CD14-positive monocyte (primary cell): ENCODE measurements around the gene CEP44. TPM values are rescaled to one million over a fixed set of nuclear protein-coding genes. Genes with fewer than 3 reads are reported as not detected.

Source experiments
- DNase-seq, 3 donors: peaks; one replicate each; pipeline ENCODE4 v3.0.0-alpha.2; 2011 to 2022
- H2AFZ ChIP-seq: 2 replicates; pipeline ENCODE4 v1.6.0; 2012; ENCODE audit warnings: mild to moderate bottlenecking, low read depth, low read length, inconsistent platforms; ENCODE audit not compliant: insufficient read depth, poor library complexity, severe bottlenecking
- H3K27ac ChIP-seq, 2 donors: 1 replicate in 1 of 2; 2 replicates in 1 of 2; pipeline ENCODE4 v1.5.1; 2012 to 2013; ENCODE audit warnings: low read length in 2 of 2, control low read depth in 1 of 2, inconsistent platforms in 1 of 2, low read depth in 1 of 2, mild to moderate bottlenecking in 1 of 2
- H3K27me3 ChIP-seq, 2 donors: one replicate each; pipeline versions ENCODE4 v1.6.0 to v1.6.1; 2011 to 2013; ENCODE audit warnings: low read length in 2 of 2; ENCODE audit not compliant: control insufficient read depth in 2 of 2, insufficient read depth in 2 of 2
- H3K36me3 ChIP-seq, 2 donors: replicated peaks in 1 of 2; 1 replicate in 1 of 2; 2 replicates in 1 of 2; pipeline versions ENCODE4 v1.5.1 to v1.6.1; 2012 to 2013; ENCODE audit warnings: low read length in 2 of 2, control low read depth in 1 of 2, inconsistent platforms in 1 of 2, mild to moderate bottlenecking in 1 of 2; ENCODE audit not compliant: insufficient read depth in 2 of 2, control insufficient read depth in 1 of 2
- H3K4me1 ChIP-seq, 2 donors: 1 replicate in 1 of 2; 2 replicates in 1 of 2; pipeline versions ENCODE4 v1.5.1 to v1.6.1; 2012 to 2013; ENCODE audit warnings: low read length in 2 of 2, control low read depth in 1 of 2, inconsistent platforms in 1 of 2, mild to moderate bottlenecking in 1 of 2, moderate library complexity in 1 of 2; ENCODE audit not compliant: insufficient read depth in 2 of 2, control insufficient read depth in 1 of 2
- H3K4me2 ChIP-seq: replicated peaks from 2 replicates; pipeline ENCODE3; 2012; ENCODE audit warnings: low read length, moderate library complexity, mild to moderate bottlenecking; ENCODE audit not compliant: poor library complexity, severe bottlenecking; ENCODE audit errors: extremely low read depth
- H3K4me3 ChIP-seq, 3 experiments: fragments of 200-600 bp in 1 of 3; sonication (generic) in 1 of 3; replicated peaks in 1 of 3; 1 replicate in 2 of 3; 2 replicates in 1 of 3; pipeline ENCODE4 v1.5.1; 2011 to 2013; ENCODE audit warnings: low read length in 3 of 3, mild to moderate bottlenecking in 3 of 3, control low read depth in 2 of 3, low read depth in 2 of 3, inconsistent platforms in 1 of 3, moderate library complexity in 1 of 3
- H3K79me2 ChIP-seq: 2 replicates; pipeline ENCODE4 v1.6.0; 2012; ENCODE audit warnings: mild to moderate bottlenecking, control low read depth, inconsistent platforms, low read length, moderate library complexity; ENCODE audit not compliant: insufficient read depth
- H3K9ac ChIP-seq: 2 replicates; pipeline ENCODE4 v1.6.0; 2017; ENCODE audit warnings: low read length, mild to moderate bottlenecking; ENCODE audit not compliant: insufficient read depth, poor library complexity, severe bottlenecking
- H3K9me3 ChIP-seq, 2 donors: replicated peaks in 1 of 2; 1 replicate in 1 of 2; 2 replicates in 1 of 2; pipeline versions ENCODE4 v1.5.1 to v1.6.1; 2012 to 2013; ENCODE audit warnings: low read length in 2 of 2, control low read depth in 1 of 2; ENCODE audit not compliant: control insufficient read depth in 1 of 2, insufficient read depth in 1 of 2
- H4K20me1 ChIP-seq: 2 replicates; pipeline ENCODE4 v1.6.0; 2012; ENCODE audit warnings: mild to moderate bottlenecking, low read length, control low read depth, moderate library complexity; ENCODE audit not compliant: insufficient read depth
- H3K27ac Mint-ChIP-seq, 7 donors: one replicate each; pipeline ENCODE4 v1.8.0; 2020; ENCODE audit warnings: mild to moderate bottlenecking in 7 of 7, mixed read lengths in 7 of 7, moderate library complexity in 6 of 7, inconsistent platforms in 2 of 7
- H3K27me3 Mint-ChIP-seq, 3 donors: one replicate each; pipeline ENCODE4 v1.8.0; 2021 to 2022; ENCODE audit warnings: low read depth in 3 of 3, mild to moderate bottlenecking in 3 of 3, mixed read lengths in 3 of 3, moderate library complexity in 3 of 3, inconsistent platforms in 1 of 3
- H3K36me3 Mint-ChIP-seq, 2 donors: one replicate each; pipeline ENCODE4 v1.8.0; 2020; ENCODE audit warnings: mixed read lengths in 2 of 2, inconsistent platforms in 1 of 2, mild to moderate bottlenecking in 1 of 2
- H3K4me1 Mint-ChIP-seq: one replicate; pipeline ENCODE4 v1.8.0; 2020; ENCODE audit warnings: mild to moderate bottlenecking, mixed read lengths
- H3K4me3 Mint-ChIP-seq, 2 donors: one replicate each; pipeline ENCODE4 v1.8.0; 2020; ENCODE audit warnings: mild to moderate bottlenecking in 2 of 2, mixed read lengths in 2 of 2, moderate library complexity in 1 of 2
- H3K9me3 Mint-ChIP-seq, 7 donors: one replicate each; pipeline ENCODE4 v1.8.0; 2020 to 2022; ENCODE audit warnings: mixed read lengths in 7 of 7, mild to moderate bottlenecking in 6 of 7, moderate library complexity in 6 of 7, inconsistent platforms in 2 of 7
- WGBS: methylation state at CpG from one replicate; pipeline ENCODE4 v1.1.5; 2013; ENCODE audit warnings: missing lambda C conversion rate; ENCODE audit not compliant: insufficient coverage; 5-methylcytosine and 5-hydroxymethylcytosine counted together
- intact Hi-C, 2 donors: fragments of 100-400 bp; cut with micrococcal nuclease; formaldehyde crosslinking; loops; one replicate each; pipeline versions ENCODE4 v1.15.0 to v1.15.1; 2023
- polyA plus RNA-seq, 3 donors: library from polyadenylated mRNA; depleted of rRNA in 1 of 3; unstranded in 2 of 3; stranded (reverse) in 1 of 3; fragments of 300-500 nt in 2 of 3; fragments of >200 nt in 1 of 3; fragmentation: Illumina TruSeq in 2 of 3; gene quantifications; 1 replicate in 2 of 3; 2 replicates in 1 of 3; pipeline ENCODE4 v1.2.3, GENCODE V29; 2012 to 2021
- TF ChIP-seq, protein P1 (sequence below): fragments of 200-600 bp; IDR thresholded peaks from one replicate; pipeline ENCODE4 v1.8.0; 2022; ENCODE audit warnings: antibody characterized with exemption, mild to moderate bottlenecking

The CEP44 gene
- polyA plus RNA-seq, 3 donors = 1.9 to 3.3 (median 2.2) TPM

- no peaks in the 10 kb centered on the region for H3K9me3 ChIP-seq
- H3K79me2 ChIP-seq = peaks cover 23% of the 10 kb centered on the region
- intact Hi-C loops = no loop called here
- H3K27me3 Mint-ChIP-seq = no peaks in the 10 kb centered on the region
- H3K4me1 Mint-ChIP-seq = peaks cover 5% of the 10 kb centered on the region
- H3K36me3 Mint-ChIP-seq = peaks cover 14 to 17% of the 10 kb centered on the region in 2 donors
- H3K36me3 ChIP-seq = peaks cover 10 to 42% of the 10 kb centered on the region in 2 donors
- DNase-seq = no peak
- no peaks in the 10 kb centered on the region for H3K4me1 ChIP-seq
- WGBS = 100% methylated on average over 1 of the region's 6 CpGs
- H3K9me3 Mint-ChIP-seq = no peaks in the 10 kb centered on the region
- H4K20me1 ChIP-seq = peaks cover 24% of the 10 kb centered on the region
- no peak overlapping the region for H3K4me3 Mint-ChIP-seq
- no peak overlapping the region for H3K27ac ChIP-seq
- H3K4me2 ChIP-seq = no peak overlapping the region
- H3K27me3 ChIP-seq = no peaks in the 10 kb centered on the region
- TF ChIP-seq, protein P1, sequence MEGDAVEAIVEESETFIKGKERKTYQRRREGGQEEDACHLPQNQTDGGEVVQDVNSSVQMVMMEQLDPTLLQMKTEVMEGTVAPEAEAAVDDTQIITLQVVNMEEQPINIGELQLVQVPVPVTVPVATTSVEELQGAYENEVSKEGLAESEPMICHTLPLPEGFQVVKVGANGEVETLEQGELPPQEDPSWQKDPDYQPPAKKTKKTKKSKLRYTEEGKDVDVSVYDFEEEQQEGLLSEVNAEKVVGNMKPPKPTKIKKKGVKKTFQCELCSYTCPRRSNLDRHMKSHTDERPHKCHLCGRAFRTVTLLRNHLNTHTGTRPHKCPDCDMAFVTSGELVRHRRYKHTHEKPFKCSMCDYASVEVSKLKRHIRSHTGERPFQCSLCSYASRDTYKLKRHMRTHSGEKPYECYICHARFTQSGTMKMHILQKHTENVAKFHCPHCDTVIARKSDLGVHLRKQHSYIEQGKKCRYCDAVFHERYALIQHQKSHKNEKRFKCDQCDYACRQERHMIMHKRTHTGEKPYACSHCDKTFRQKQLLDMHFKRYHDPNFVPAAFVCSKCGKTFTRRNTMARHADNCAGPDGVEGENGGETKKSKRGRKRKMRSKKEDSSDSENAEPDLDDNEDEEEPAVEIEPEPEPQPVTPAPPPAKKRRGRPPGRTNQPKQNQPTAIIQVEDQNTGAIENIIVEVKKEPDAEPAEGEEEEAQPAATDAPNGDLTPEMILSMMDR = no peak
- H3K4me3 ChIP-seq = no peak overlapping the region
- H2AFZ ChIP-seq = no peak overlapping the region
- peak overlapping the region in 1 of 7 donors; percentile 67 for H3K27ac Mint-ChIP-seq
- H3K9ac ChIP-seq = no peak overlapping the region
Measured at GRCh38 chr4:174262624-174263444, 20.9 kb upstream of the CEP44 start.

- no peak overlapping the region for H3K9ac ChIP-seq
- no peaks in the 10 kb centered on the region for H3K27me3 ChIP-seq
- Mint-ChIP-seq H3K9me3 (no peaks in the 10 kb centered on the region), H3K4me3 (no peak overlapping the region), H3K36me3 (peaks cover 16 to 17% of the 10 kb centered on the region in 2 donors), H3K4me1 (peaks cover 5% of the 10 kb centered on the region), H3K27me3 (no peaks in the 10 kb centered on the region), H3K27ac (no peak overlapping the region)
- H3K4me3 ChIP-seq = no peak overlapping the region
- H3K79me2 ChIP-seq = peaks cover 23% of the 10 kb centered on the region
- no peaks in the 10 kb centered on the region for H3K9me3 ChIP-seq
- H3K27ac ChIP-seq = no peak overlapping the region
- no peak overlapping the region for H3K4me2 ChIP-seq
- no CpG with 5 or more reads among the region's 3 CpGs for WGBS
- intact Hi-C loops = no loop called here
- TF ChIP-seq, protein P1 = no peak
- peaks cover 29% of the 10 kb centered on the region for H4K20me1 ChIP-seq
- no peaks in the 10 kb centered on the region for H3K4me1 ChIP-seq
- peaks cover 13 to 42% of the 10 kb centered on the region in 2 donors for H3K36me3 ChIP-seq
- no peak for DNase-seq
- no peak overlapping the region for H2AFZ ChIP-seq
Measured at GRCh38 chr4:174263445-174263736, 20.3 kb upstream of the CEP44 start.
